GM12874 (cell line): ENCODE data around the gene CLPTM1L.

Source experiments
- TF ChIP-seq, protein P1 (sequence below): IDR thresholded peaks from 2 replicates; pipeline ENCODE4 v1.5.1; 2011; ENCODE audit warnings: low read depth, mild to moderate bottlenecking, control low read depth, low read length, moderate library complexity; ENCODE audit not compliant: insufficient read depth

The CLPTM1L gene

DNA sequence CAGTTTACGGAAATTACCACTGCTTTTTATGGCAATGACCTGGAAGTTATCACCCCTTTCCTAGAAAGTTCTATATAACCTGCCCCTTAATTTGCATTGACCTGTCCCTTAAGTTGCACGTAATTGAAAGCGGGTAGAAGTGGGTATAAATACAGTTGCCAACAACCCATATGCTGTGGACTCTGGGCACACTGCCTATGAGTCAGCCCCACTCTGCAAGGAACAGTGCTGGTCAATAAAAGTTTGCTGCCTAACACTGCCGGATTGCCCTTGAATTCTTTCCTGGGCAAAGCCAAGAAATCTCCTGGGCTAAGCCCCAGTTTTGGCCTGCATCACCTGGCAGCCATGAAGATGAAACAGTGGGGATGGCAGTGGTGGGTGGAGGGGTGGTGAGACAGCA, 23.9 kb upstream of the CLPTM1L start:
- TF ChIP-seq, protein P1, sequence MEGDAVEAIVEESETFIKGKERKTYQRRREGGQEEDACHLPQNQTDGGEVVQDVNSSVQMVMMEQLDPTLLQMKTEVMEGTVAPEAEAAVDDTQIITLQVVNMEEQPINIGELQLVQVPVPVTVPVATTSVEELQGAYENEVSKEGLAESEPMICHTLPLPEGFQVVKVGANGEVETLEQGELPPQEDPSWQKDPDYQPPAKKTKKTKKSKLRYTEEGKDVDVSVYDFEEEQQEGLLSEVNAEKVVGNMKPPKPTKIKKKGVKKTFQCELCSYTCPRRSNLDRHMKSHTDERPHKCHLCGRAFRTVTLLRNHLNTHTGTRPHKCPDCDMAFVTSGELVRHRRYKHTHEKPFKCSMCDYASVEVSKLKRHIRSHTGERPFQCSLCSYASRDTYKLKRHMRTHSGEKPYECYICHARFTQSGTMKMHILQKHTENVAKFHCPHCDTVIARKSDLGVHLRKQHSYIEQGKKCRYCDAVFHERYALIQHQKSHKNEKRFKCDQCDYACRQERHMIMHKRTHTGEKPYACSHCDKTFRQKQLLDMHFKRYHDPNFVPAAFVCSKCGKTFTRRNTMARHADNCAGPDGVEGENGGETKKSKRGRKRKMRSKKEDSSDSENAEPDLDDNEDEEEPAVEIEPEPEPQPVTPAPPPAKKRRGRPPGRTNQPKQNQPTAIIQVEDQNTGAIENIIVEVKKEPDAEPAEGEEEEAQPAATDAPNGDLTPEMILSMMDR, result no peak

DNA sequence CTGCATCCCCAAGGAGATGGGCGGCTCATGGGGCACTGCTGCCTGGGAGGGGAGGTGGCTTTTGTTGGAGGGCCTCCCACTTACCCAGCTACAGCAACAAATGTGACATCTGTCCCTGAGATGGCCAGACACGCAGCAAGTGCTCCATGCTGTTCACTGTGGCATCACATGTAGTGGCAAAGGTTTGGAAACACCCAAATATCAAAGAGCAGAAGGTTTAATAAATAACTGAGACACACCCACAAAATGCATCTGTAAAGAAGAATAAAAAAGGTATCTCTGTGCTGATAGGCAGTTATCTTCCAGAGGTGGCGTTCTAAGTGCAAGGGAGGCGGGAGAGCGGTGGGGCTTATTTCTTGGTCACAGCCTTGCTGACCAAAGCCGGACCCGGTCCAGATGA, 23.3 kb upstream of the CLPTM1L start:
- TF ChIP-seq, protein P1, result no peak

DNA sequence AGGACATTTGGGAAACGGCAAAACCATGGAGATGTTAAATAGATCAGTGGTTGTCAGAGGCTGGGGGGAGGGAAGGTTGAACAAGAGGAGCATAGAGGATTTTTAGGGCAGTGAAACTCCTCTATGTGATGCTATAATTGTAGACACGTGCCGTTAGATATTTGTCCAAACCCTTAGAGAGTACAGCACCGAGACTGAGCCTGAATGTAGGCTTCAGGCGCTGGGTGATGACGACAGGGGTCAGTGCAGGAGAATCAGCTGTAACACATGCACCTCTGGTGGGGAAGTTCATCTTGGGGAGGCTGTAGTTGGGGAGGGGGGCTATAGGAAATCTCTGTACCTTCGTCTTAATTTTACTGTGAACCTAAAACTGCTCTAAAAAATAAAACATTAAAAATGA, 22.2 kb upstream of the CLPTM1L start:
- TF ChIP-seq, protein P1, result no peak

DNA sequence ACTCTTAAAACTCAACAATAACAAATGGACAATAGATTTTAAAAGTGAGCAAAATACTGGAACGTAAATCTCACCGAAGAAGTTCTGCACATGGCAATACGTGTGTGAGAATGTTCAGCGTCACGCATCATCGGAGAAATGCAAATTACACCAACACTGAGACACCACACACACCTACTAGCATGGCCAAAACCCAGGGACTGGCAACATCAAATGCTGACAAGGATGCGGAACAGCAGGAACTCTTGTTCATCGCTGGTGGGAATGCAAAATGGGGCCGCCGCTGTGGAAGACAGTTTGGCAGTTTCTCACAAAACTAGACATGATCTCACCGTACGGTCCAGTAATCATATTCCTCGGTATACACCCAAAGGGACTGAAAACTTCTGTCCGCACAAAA, 21.6 kb upstream of the CLPTM1L start:
- TF ChIP-seq, protein P1, result no peak

DNA sequence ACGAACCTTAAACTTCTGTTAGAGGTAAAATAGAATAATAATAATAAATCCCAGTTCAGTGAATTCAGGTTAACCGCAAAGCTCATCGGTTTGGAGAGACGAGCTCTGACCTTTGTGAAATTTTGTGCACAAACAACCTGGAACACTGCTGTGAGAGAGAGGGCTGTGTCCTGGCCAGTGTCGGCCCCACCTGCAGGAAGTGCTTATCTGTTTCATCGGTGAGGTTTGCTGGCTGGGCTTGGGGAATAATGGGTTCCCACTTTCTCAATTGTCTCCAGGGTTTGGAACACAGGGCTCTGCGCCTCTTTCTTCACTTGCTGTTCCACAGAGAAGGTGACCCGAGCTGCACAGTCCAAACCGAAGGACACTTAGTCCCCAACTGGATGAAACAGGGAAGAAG, 19.3 kb upstream of the CLPTM1L start:
- TF ChIP-seq, protein P1, result no peak

DNA sequence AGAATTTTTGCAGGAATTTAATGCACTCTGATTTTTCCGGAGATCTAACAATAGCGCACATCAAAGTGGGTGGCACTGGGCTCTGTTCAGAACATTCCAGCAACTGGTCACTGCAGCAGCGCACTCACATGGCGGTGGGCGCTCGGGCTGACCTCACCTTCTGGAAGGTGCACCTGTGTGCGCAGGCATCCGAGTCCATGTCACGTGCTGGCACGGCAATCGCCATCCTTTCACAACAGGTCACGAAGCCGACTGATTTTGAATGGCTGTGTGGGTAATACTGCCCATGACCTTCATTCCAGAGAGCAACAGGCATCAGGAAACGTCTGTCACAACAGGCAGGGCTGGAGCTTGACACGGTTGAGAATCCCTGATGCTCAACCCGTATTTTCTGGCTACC, 18.7 kb upstream of the CLPTM1L start:
- TF ChIP-seq, protein P1, result no peak

DNA sequence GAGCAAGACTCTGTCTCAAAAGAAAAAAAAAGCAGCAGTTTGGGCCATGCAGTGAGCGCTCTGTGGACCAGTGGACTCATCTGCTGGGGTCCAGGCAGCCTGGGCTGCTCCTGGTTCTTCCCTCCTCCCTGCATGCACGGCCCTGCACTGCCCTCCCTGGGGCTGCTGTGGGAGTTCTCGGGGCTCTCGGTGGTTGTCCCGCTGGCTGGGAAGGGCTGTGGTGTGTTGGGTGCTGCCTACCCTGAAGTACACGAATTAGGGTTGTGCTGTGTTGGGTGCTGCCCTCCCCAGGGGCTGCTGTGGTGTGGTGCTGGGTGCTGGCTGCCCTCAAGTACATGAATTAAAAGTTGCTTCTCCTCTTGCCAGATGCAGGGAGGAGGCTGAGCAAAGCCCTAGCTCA, 18.3 kb upstream of the CLPTM1L start:
- TF ChIP-seq, protein P1, result no peak
